GM12891 (cell line): ENCODE results near the gene VENTX.

Source experiments
- POLR2A ChIP-seq: IDR thresholded peaks from 2 replicates; pipeline ENCODE4 v1.6.1; 2011; ENCODE audit warnings: low read depth, low read length, control low read depth
- TAF1 ChIP-seq: IDR thresholded peaks from 2 replicates; pipeline ENCODE4 v1.6.1; 2011; ENCODE audit warnings: low read depth, low read length, control low read depth

- no peak for TF ChIP-seq POLR2A
- no peak for TF ChIP-seq TAF1
Observed at GRCh38 chr10:133239990-133240389, 2.3 kb downstream of the VENTX start.
